Stimulated activated naive CD4-positive, alpha-beta T cell (primary cell): ENCODE data around the gene DEFB121.

Source experiments
- DNase-seq, 6 experiments: peaks; one replicate each; lab custom pipeline; 2025; lab: John Stamatoyannopoulos, UW

DEFB121 gene

GRCh38 chr20:31363295-31363694 lies 42.7 kb downstream of the DEFB121 start:
- no peak for DNase-seq

GRCh38 chr20:31355981-31356380 lies 50.0 kb downstream of the DEFB121 start:
- no peak for DNase-seq
